GF-D8 (cell line): Measurements from ENCODE around the gene NR0B2.
"Not testable (repeated sequence)": the region's sequence is repeated elsewhere in the genome, so short reads cannot be mapped to it uniquely, and the experiment has no call there.

Experiments used
- DNase-seq: peaks from one replicate; lab custom pipeline; 2025; lab: John Stamatoyannopoulos, UW

NR0B2 gene

DNA sequence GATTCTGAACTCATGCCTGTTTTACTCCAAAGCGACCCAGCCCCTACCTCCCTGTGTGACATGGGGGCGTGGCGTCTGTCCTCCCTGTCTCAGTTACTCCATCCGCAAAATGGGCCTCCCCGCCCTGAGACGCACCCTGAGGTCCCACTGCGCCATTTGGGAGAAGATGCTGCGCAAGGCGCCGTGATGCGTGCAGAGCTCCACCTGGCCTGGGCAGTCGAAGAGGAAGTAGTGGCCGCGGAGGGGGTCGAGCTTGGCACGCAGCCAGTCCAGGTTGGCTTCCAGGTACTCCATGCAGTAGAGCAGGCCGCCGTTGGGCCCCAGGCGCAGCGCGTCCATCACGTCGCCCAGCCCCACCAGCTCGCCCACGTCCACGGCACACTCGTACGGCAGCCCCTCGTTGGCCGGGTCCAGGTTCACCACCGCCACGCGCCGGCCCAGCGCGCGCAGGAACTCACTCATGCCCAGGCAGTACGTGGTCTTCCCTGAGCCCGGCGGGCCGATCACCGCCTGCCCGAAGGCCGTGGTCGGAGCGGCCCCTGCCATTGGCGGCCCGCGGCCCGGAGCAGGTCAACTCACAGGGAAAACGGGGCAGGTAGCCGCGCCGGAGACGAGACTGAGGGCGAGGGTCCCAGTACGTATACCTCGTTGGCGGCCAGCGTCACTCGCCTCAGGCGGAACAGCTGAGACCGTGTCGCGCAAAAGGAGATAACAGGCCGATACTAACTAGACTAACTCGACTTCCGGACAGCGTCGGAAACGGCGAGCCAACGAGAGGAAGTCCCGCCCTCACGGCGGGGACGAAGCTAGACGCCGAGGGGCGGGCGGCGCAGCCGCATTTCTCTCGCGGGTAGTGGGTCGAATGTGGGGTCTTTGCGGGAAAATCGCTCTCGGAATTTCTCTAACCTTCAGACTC lies 24.0 kb downstream of the NR0B2 start, which contains the start of gene GPN2:
Gene GPN2 (minus strand): TSS at position 733 of the 916 bp plus-strand sequence. CDS start 187 bp downstream, at position 546.
- peak; percentile 36 for DNase-seq

DNA sequence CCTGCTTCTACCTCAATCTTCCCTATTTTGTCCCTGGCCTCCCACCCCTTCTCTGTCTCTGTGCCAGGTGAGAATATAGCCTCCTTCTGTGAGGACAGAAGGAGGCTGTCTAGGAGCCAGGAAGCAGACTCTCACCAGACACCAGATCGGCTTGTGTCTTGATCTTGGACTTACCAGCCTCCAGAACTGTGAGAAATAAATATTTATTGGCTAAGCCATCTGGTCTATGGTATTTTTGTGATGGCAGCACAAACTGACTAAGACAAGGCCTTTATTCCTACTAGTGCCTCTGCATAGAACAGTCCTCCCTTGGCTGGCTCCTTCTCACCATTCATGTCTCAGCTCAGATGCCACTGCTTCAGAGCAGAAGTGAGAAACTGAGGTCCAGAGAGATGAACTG lies 25.5 kb downstream of the NR0B2 start:
- DNase-seq = no peak

DNA sequence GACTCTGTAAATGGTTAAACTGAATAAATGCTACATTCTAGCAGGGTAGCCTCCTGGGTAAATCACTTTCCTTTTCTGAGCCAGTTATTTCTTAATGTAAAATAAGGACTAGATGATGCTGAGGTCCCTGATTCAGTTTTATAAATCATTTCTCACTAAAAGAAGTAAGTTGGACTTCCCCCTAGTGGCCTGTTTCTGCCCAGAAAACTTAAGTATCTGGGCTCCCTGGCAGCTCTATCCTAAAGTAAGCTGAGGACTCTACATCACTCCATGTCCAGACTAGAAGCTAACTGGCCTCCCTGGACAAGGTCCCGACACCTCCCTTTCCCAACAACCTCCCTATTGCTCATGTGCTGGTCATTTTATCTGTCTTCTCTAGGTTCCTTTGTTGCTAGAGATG lies 26.6 kb downstream of the NR0B2 start:
- no peak for DNase-seq

GRCh38 chr1:26882696-26883463 lies 30.9 kb downstream of the NR0B2 start:
- DNase-seq = no peak

DNA sequence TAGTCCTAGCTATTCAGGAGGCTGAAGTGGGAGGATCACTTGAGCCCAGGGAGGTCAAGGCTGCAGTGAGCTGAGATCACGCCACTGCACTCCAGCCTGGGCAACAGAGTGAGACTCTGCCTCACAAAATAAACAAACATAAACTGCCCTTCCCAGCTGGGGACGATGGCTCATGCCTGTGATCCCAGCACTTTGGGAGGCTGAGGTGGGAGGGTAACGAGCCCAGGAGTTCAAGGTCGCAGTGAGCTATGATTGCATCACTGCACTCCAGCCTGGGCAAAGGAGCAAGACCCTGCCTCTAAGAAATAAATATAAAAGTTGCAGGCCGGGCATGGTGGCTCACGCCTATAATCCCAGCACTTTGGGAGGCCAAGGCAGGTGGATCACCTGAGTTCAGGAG lies 32.2 kb downstream of the NR0B2 start:
- DNase-seq = not testable (repeated sequence)

DNA sequence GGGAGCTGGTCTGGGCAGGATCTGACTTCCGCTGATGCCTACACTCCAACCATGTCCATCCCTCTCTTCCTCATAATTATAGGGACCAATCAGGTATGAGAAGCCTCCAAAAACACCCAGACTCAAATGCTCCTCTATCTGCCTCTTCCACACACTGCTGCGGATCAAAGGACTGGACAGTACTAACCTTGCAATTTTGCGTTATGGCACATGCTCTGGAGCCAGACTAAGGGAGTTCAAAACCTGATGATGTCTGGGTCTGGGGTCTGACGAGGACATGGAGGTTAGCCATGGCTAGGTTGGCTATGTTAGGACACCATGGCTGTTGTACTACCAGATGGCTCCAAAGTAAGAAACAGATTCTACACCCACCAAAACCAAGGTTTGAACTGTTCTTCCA lies 34.0 kb downstream of the NR0B2 start:
- DNase-seq = no peak

DNA sequence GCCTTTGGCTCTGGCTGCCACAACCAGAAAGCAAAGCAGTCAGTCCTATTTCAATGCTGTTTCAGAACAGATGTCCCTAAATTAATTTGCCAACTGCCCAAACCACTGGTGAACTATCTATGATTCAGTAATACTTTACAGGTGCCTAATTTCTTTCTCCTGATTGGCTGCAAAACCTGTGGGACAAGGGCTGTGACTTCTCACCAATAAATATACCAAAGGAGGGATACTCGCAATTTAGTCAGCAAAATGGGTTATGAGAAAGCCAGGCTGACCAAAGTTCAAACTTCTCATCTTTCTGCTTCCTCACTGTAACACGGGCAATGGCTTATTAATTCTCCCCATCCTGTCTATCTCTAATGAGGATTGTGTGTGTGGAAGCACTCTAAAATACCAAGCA lies 36.4 kb downstream of the NR0B2 start:
- no peak for DNase-seq

GRCh38 chr1:26874896-26875295 lies 38.9 kb downstream of the NR0B2 start:
- DNase-seq = no peak

DNA sequence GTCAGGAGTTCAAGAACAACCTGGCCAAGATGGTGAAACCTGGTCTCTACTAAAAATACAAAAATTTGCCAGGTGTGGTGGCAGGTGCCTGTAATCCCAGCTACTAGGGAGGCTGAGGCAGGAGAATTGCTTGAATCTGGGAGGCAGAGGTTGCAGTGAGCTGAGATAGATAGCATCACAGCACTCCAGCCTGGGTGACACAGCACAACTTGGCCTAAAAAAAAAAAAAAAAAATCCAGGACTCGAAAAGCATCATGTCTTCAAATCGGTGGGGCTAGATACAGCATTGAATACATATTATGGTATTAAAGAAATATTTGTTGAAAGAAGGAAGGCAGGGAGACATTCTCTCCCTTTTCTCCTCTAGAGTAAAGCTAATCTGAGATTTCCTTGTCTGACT lies 40.7 kb downstream of the NR0B2 start:
- DNase-seq = not testable (repeated sequence)

- peak; percentile 89 for DNase-seq
These were observed 48.9 kb downstream of the NR0B2 start for GRCh38 chr1:26864610-26865480.

DNA sequence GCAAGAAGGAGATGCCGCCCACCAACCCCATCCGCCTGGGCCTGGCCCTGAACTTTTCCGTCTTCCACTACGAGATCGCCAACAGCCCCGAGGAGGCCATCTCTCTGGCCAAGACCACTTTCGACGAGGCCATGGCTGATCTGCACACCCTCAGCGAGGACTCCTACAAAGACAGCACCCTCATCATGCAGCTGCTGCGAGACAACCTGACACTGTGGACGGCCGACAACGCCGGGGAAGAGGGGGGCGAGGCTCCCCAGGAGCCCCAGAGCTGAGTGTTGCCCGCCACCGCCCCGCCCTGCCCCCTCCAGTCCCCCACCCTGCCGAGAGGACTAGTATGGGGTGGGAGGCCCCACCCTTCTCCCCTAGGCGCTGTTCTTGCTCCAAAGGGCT lies 50.1 kb downstream of the NR0B2 start:
- DNase-seq = no peak

DNA sequence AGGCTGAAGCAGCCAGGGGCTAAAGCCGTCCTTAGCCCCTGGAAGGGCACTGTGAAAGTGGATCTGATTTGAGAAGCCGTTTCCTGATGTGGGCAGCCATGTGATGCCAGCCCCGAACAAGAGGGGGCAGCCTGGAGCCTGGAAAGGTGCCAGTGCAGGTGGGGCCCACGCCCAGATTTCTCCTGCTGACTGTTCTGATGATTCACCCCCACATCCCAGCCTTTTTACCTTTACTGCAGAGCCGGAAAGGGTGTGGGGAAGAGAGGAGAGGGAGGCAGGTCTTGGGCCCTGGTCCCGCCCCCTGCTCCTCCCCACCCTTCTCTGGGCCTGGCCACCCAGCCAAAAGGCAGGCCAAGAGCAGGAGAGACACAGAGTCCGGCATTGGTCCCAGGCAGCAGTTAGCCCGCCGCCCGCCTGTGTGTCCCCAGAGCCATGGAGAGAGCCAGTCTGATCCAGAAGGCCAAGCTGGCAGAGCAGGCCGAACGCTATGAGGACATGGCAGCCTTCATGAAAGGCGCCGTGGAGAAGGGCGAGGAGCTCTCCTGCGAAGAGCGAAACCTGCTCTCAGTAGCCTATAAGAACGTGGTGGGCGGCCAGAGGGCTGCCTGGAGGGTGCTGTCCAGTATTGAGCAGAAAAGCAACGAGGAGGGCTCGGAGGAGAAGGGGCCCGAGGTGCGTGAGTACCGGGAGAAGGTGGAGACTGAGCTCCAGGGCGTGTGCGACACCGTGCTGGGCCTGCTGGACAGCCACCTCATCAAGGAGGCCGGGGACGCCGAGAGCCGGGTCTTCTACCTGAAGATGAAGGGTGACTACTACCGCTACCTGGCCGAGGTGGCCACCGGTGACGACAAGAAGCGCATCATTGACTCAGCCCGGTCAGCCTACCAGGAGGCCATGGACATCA lies 50.7 kb downstream of the NR0B2 start, which contains the start of gene SFN:
Gene SFN (plus strand): TSS at position 369 of the 904 bp plus-strand sequence. CDS start 64 bp downstream, at position 433.
- DNase-seq = no peak

- no peak for DNase-seq
These were observed 51.8 kb downstream of the NR0B2 start for GRCh38 chr1:26861889-26862378.
